ENCODE data around the gene ZNF407. TPM values are rescaled to one million over a fixed set of nuclear protein-coding genes. Genes with fewer than 3 reads are reported as not detected.

ZNF407 gene
- total RNA-seq, 1 experiment from 2014 or later: 7.6 TPM

GRCh38 chr18:74638210-74638609 lies 40.5 kb downstream of the ZNF407 start:
- H3K9me3 ChIP-seq (ENCODE audit: control insufficient read depth in 1 of 2, insufficient read depth in 1 of 2, low read depth in 1 of 2, low read length in 2 of 2): no peaks in the 10 kb centered on the region
- ATAC-seq (no peak), DNase-seq (ENCODE audit: low read depth, low spot score) (no peak)
- H3K4me3 ChIP-seq (replicated peaks in 1 of 2; ENCODE audit: low read depth in 1 of 2, low read length in 2 of 2): no peak overlapping the region
- intact Hi-C loops (cut with micrococcal nuclease): no loop called here
- CTCF ChIA-PET: no interaction called here
- H3K27me3 ChIP-seq (ENCODE audit: insufficient read depth, low read length): no peaks in the 10 kb centered on the region
- no TSS peak for BruUV-seq (replicated peaks)
- H3K36me3 ChIP-seq (ENCODE audit: control insufficient read depth in 1 of 2, insufficient read depth in 2 of 2, low read length in 2 of 2): no peaks in the 10 kb centered on the region
- RAD21 ChIA-PET (ENCODE audit: low non-redundant PET in 1 of 2, low total read pairs in 2 of 2, uncharacterized antibody in 2 of 2, unreplicated experiment in 2 of 2): no interaction called here
- H3K27ac ChIP-seq (ENCODE audit: low read depth, low read length): no peak overlapping the region
- no peak for TF ChIP-seq POLR2AphosphoS5 (IDR thresholded peaks at IDR 0.05; ENCODE audit: low read depth, low read length)
- no peak for TF ChIP-seq JUND (IDR thresholded peaks at IDR 0.05)
- no peak for TF ChIP-seq ZFX (IDR thresholded peaks at IDR 0.05)
- no peak for TF ChIP-seq ATF3 (IDR thresholded peaks at IDR 0.05)
- no peak for TF ChIP-seq EGR1 (IDR thresholded peaks at IDR 0.05; ENCODE audit: low read depth)
- TF ChIP-seq ZNF274 (IDR thresholded peaks at IDR 0.05; ENCODE audit: low read depth, low read length): no peak
- no peak for TF ChIP-seq EZH2 (IDR thresholded peaks at IDR 0.05)
- TF ChIP-seq CBX3 (IDR thresholded peaks at IDR 0.05; ENCODE audit: low read depth): no peak
- no peak for TF ChIP-seq RAD21 (IDR thresholded peaks at IDR 0.05; ENCODE audit: low read depth)
- no peak for TF ChIP-seq ELF1 (IDR thresholded peaks at IDR 0.05; ENCODE audit: borderline replicate concordance, low read depth)
- no peak for TF ChIP-seq SRF (IDR thresholded peaks at IDR 0.05; ENCODE audit: low read depth)
- TF ChIP-seq SIN3A (IDR thresholded peaks at IDR 0.05; ENCODE audit: low read depth): no peak
- TF ChIP-seq EZH2phosphoT487 (IDR thresholded peaks at IDR 0.05; ENCODE audit: borderline replicate concordance): no peak
- no peak for TF ChIP-seq CTCF (IDR thresholded peaks at IDR 0.05 in 2 of 3, conservative IDR thresholded peaks at IDR 0.05 in 1 of 3; ENCODE audit: borderline replicate concordance in 1 of 3, insufficient read depth in 1 of 3, low read depth in 2 of 3, low read length in 2 of 3)
- TF ChIP-seq MAX (IDR thresholded peaks at IDR 0.05): no peak
- TF ChIP-seq ZBTB33 (IDR thresholded peaks at IDR 0.05; ENCODE audit: extremely low read depth, insufficient replicate concordance, low read length): no peak
- TF ChIP-seq POLR2A (IDR thresholded peaks at IDR 0.05; ENCODE audit: borderline replicate concordance, extremely low read depth, insufficient read depth, insufficient read length): no peak
- TF ChIP-seq FOSL1 (IDR thresholded peaks at IDR 0.05; ENCODE audit: low read depth): no peak
- H3K9ac ChIP-seq (ENCODE audit: low read length): no peak overlapping the region
- H2AFZ ChIP-seq (ENCODE audit: low read depth, low read length, poor library complexity, severe bottlenecking): no peak overlapping the region
- H3K4me1 ChIP-seq (ENCODE audit: control insufficient read depth in 1 of 2, insufficient read depth in 2 of 2, low read length in 2 of 2): peaks cover 0 to 6% of the 10 kb centered on the region in 2 experiments; a peak in 1 of 4 replicates
- no peaks in the 10 kb centered on the region for H4K20me1 ChIP-seq (ENCODE audit: insufficient read depth)
- no peaks in the 10 kb centered on the region for H3K9me2 ChIP-seq (ENCODE audit: insufficient read depth)
- POLR2A ChIA-PET: no interaction called here
- H3K79me2 ChIP-seq (ENCODE audit: insufficient read depth, low read length): no peaks in the 10 kb centered on the region
- no peak overlapping the region for H3K4me2 ChIP-seq (ENCODE audit: low read length)
